GM21825 (cell line): ENCODE results near the gene FBXL13.
"Not testable (repeated sequence)": the region's sequence is repeated elsewhere in the genome, so short reads cannot be mapped to it uniquely, and the experiment has no call there.

Experiments used
- ATAC-seq: cut with Tn5 transposase; IDR thresholded peaks from one replicate; pipeline ENCODE4 v1.9.1; 2021; ENCODE audit warnings: mild to moderate bottlenecking, moderate library complexity; ENCODE audit not compliant: unreplicated experiment

Gene FBXL13

GRCh38 chr7:102830197-102830596 is 244.4 kb downstream of the FBXL13 start:
- no peak for ATAC-seq

GRCh38 chr7:102829075-102829474 is 245.5 kb downstream of the FBXL13 start:
- no peak for ATAC-seq

GRCh38 chr7:102828286-102828685 is 246.3 kb downstream of the FBXL13 start:
- no peak for ATAC-seq

- no peak for ATAC-seq
These were observed 251.0 kb downstream of the FBXL13 start for GRCh38 chr7:102823390-102824119.

GRCh38 chr7:102821994-102822747 is 252.4 kb downstream of the FBXL13 start:
- no peak for ATAC-seq

GRCh38 chr7:102819151-102819550 is 255.4 kb downstream of the FBXL13 start:
- ATAC-seq = no peak

GRCh38 chr7:102817616-102818573 is 256.7 kb downstream of the FBXL13 start:
- no peak for ATAC-seq

GRCh38 chr7:102814025-102814471 is 260.5 kb downstream of the FBXL13 start:
- no peak for ATAC-seq

- no peak for ATAC-seq
These were observed 261.2 kb downstream of the FBXL13 start for GRCh38 chr7:102813191-102814024.

GRCh38 chr7:102811942-102812678 is 262.5 kb downstream of the FBXL13 start:
- ATAC-seq = no peak

GRCh38 chr7:102810916-102811315 is 263.7 kb downstream of the FBXL13 start:
- no peak for ATAC-seq

- ATAC-seq = no peak
These were observed 268.0 kb downstream of the FBXL13 start for GRCh38 chr7:102806613-102807012.

- not testable (repeated sequence) for ATAC-seq
These were observed 278.5 kb downstream of the FBXL13 start for GRCh38 chr7:102795987-102796595.

- not testable (repeated sequence) for ATAC-seq
These were observed 280.0 kb downstream of the FBXL13 start for GRCh38 chr7:102794567-102794966.

GRCh38 chr7:102791831-102792230 is 282.8 kb downstream of the FBXL13 start:
- ATAC-seq = not testable (repeated sequence)

GRCh38 chr7:102791367-102791766 is 283.2 kb downstream of the FBXL13 start:
- not testable (repeated sequence) for ATAC-seq

GRCh38 chr7:102790364-102791100 is 284.1 kb downstream of the FBXL13 start:
- ATAC-seq = not testable (repeated sequence)

- not testable (repeated sequence) for ATAC-seq
These were observed 285.8 kb downstream of the FBXL13 start for GRCh38 chr7:102788770-102789169.
